Vagina (tissue), 2 donors: ENCODE data around the gene BARX2. TPM values are rescaled to one million over a fixed set of nuclear protein-coding genes. Genes with fewer than 3 reads are reported as not detected.

Source experiments
- DNase-seq, 2 donors: peaks; one replicate each; pipeline ENCODE4 v3.0.0-alpha.2; 2017; ENCODE audit errors: extremely low spot score in 2 of 2
- H3K27ac ChIP-seq: fragments of 200-600 bp; sonication (generic); one replicate; pipeline ENCODE4 v1.5.1; 2019
- H3K27me3 ChIP-seq: fragments of 200-600 bp; sonication (generic); one replicate; pipeline ENCODE4 v1.5.1; 2019
- H3K36me3 ChIP-seq, 2 donors: fragments of 200-600 bp; sonication (generic); one replicate each; pipeline ENCODE4 v1.5.1; 2017 to 2019
- H3K4me1 ChIP-seq: fragments of 200-600 bp; sonication (generic); one replicate; pipeline ENCODE4 v1.5.1; 2019
- H3K4me3 ChIP-seq, 2 donors: fragments of 200-600 bp; sonication (generic); 1 replicate in 1 of 2; 2 replicates in 1 of 2; pipeline ENCODE4 v1.5.1; 2016 to 2019
- H3K9me3 ChIP-seq: fragments of 200-600 bp; sonication (generic); one replicate; pipeline ENCODE4 v1.5.1; 2019
- CTCF ChIP-seq, 3 experiments: fragments of 450-650 bp in 2 of 3; fragments of 200-600 bp in 1 of 3; sonication (generic) in 1 of 3; IDR thresholded peaks; one replicate each; pipeline ENCODE4 v1.5.1; 2017 to 2019; ENCODE audit warnings: antibody characterized with exemption in 3 of 3, mild to moderate bottlenecking in 2 of 3, moderate library complexity in 2 of 3
- POLR2A ChIP-seq, 2 donors: fragments of 450-650 bp; IDR thresholded peaks; one replicate each; pipeline ENCODE4 v1.6.1; 2017; ENCODE audit warnings: antibody characterized with exemption in 2 of 2, mild to moderate bottlenecking in 2 of 2, moderate library complexity in 2 of 2
- POLR2AphosphoS5 ChIP-seq, 2 donors: sonication (generic); formaldehyde crosslinking; IDR thresholded peaks; one replicate each; pipeline ENCODE4 v1.9.0; 2017; ENCODE audit warnings: antibody characterized with exemption in 2 of 2, mild to moderate bottlenecking in 2 of 2, low read depth in 1 of 2; ENCODE audit not compliant: insufficient read depth in 1 of 2
- intact Hi-C: fragments of 100-400 bp; cut with DNase I; formaldehyde crosslinking; loops from one replicate; pipeline ENCODE4 v1.15.1; 2023
- total RNA-seq: library from RNA; depleted of rRNA; stranded (reverse); fragments of >200 nt; gene quantifications from one replicate; pipeline ENCODE4 v1.2.3, GENCODE V29; 2016

The BARX2 gene
- total RNA-seq, 1 donor from 2014 or later: 25.3 TPM

- DNase-seq: no peak
- intact Hi-C loops: no loop called here
- Histone ChIP-seq H3K36me3 (no peaks in the 10 kb centered on the region), H3K9me3 (no peaks in the 10 kb centered on the region), H3K4me3 (no peak overlapping the region), H3K4me1 (no peaks in the 10 kb centered on the region), H3K27me3 (no peaks in the 10 kb centered on the region), H3K27ac (no peak overlapping the region)
- no peak for TF ChIP-seq POLR2A (IDR thresholded peaks at IDR 0.05)
- TF ChIP-seq POLR2AphosphoS5 (IDR thresholded peaks at IDR 0.05; ENCODE audit: insufficient read depth in 1 of 2, low read depth in 1 of 2): no peak
- TF ChIP-seq CTCF (IDR thresholded peaks at IDR 0.05): no peak
Observed at GRCh38 chr11:129366737-129367597, 8.7 kb upstream of the BARX2 start.

DNA sequence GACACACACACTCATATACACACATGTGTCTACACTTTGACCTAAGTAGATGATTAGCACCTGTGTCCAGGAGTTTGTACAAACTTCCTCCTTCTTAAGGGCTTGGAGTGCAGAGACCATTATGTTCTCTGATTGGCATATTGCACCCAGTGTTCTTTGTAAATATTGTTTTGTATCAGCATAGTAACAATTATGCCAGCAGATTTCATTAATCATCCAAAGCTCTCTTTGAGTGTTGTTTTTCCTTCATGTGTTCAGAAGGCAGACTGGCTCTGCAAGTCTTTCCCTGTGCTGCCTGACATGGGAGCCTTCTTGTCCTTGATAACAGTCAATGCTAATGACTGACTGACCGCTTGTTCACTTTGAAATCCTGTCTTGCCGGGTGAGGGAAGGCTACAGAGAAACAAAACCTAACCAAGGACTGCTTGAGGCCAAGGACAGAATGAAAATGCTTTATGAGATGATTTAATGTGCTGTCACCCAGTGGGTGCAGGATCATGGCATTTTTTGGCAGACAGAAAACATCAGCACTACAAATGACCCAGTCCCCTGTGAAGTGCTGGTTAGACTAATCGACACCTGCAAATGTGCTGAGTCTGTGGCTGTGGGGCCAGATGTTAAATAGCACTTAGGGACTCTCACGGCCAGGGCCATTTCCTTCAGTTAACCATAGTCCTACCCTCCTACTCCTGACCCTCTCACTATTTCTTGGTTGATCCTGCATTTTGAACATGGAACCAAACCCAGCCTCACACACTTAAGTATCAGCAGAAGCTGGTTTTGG lies 6.6 kb upstream of the BARX2 start:
- Histone ChIP-seq H3K27me3 (no peaks in the 10 kb centered on the region), H3K36me3 (no peaks in the 10 kb centered on the region), H3K4me1 (peaks cover 13% of the 10 kb centered on the region), H3K4me3 (no peak overlapping the region), H3K27ac (no peak overlapping the region), H3K9me3 (no peaks in the 10 kb centered on the region)
- DNase-seq: no peak
- intact Hi-C loops: no loop called here
- TF ChIP-seq POLR2AphosphoS5 (IDR thresholded peaks at IDR 0.05; ENCODE audit: insufficient read depth in 1 of 2, low read depth in 1 of 2) (no peak), CTCF (IDR thresholded peaks at IDR 0.05) (no peak), POLR2A (IDR thresholded peaks at IDR 0.05) (no peak)

GRCh38 chr11:129370715-129371114 lies 4.9 kb upstream of the BARX2 start:
- H3K27ac ChIP-seq: no peak overlapping the region
- no peaks in the 10 kb centered on the region for H3K9me3 ChIP-seq
- H3K27me3 ChIP-seq: no peaks in the 10 kb centered on the region
- no peak overlapping the region for H3K4me3 ChIP-seq
- DNase-seq: no peak
- intact Hi-C loops: no loop called here
- peaks cover 29% of the 10 kb centered on the region for H3K4me1 ChIP-seq
- H3K36me3 ChIP-seq: no peaks in the 10 kb centered on the region
- no peak for TF ChIP-seq POLR2AphosphoS5 (IDR thresholded peaks at IDR 0.05; ENCODE audit: insufficient read depth in 1 of 2, low read depth in 1 of 2)
- TF ChIP-seq POLR2A (IDR thresholded peaks at IDR 0.05): no peak
- no peak for TF ChIP-seq CTCF (IDR thresholded peaks at IDR 0.05)

GRCh38 chr11:129372609-129373488 lies 2.8 kb upstream of the BARX2 start:
- Histone ChIP-seq H3K4me1 (peaks cover 29% of the 10 kb centered on the region), H3K27me3 (no peaks in the 10 kb centered on the region), H3K36me3 (no peaks in the 10 kb centered on the region), H3K4me3 (peak overlapping the region; percentile 31 to 50), H3K27ac (no peak overlapping the region), H3K9me3 (no peaks in the 10 kb centered on the region)
- DNase-seq: no peak
- TF ChIP-seq CTCF (IDR thresholded peaks at IDR 0.05): no peak
- TF ChIP-seq POLR2AphosphoS5 (IDR thresholded peaks at IDR 0.05; ENCODE audit: insufficient read depth in 1 of 2, low read depth in 1 of 2): no peak
- no peak for TF ChIP-seq POLR2A (IDR thresholded peaks at IDR 0.05)
- intact Hi-C loops: no loop called here
